Activated T-helper 1 cell treated with anti-CD3 and anti-CD28 coated beads, Interleukin-2, amount 50 U/mL, for 16 hours (primary cell): ENCODE measurements around the gene WNT5A.
"Not testable (repeated sequence)": the region's sequence is repeated elsewhere in the genome, so short reads cannot be mapped to it uniquely, and the experiment has no call there.

ENCODE experiments used
- DNase-seq, 2 donors: peaks; one replicate each; pipeline ENCODE4 v3.0.0-alpha.2; 2020; ENCODE audit warnings: low read depth in 1 of 2, low spot score in 1 of 2

Gene WNT5A

DNA sequence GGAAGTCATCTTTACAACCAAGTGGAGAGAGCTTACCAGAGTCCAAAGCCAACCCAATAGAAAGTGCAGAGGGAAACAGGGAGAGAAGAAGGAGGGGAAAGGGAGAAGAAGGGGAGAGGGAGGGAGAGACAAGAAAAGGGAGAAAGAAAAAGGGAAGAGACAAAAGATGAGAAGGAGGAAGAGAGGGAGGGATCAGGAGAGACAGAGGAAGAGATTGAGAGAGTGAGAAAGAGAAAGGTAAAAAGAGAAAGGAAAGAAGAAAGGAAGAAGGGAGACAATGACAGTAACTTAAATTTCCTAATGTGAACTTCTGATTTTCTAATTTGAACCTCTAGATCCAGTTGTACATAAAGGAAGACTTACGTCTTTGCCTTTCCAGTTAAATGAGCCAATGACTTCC lies 20.7 kb upstream of the WNT5A start:
- DNase-seq, result no peak

DNA sequence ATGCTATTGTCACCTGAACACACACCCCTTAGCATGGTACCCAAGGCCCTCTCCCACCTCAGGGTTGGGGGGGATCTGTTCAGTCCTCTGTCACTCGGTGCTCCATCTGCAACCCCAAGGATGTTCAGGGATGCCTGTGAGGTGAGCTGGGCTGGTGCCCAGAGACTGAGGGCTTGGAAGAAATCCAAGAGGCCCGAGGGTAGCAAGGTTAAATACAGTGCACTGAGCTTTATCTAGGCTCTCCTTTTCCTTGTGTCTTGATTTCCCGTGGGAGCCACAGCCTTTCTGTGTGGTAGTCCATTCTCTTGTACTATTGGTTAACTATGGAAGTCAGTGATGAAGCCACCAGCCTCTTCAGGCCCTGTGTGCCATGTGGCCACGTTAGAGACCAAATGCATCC lies 18.7 kb upstream of the WNT5A start:
- no peak for DNase-seq

DNA sequence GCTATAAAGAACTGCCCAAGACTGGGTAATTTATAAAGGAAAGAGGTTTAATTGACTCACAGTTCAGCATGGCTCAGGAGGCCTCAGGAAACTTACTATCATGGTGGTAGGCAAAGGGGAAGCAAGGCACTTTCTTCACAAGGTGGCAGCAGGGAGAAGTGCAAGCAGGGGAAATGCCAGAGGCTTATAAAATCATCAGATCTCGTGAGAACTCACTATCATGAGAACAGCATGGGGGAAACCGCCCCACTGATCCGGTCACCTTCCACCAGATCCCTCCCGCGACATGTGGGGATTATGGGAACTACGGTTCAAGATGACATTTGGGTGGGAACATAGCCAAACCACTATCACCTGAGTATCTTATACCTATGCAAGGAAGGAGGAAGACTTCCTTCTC lies 18.0 kb upstream of the WNT5A start:
- DNase-seq, result not testable (repeated sequence)

DNA sequence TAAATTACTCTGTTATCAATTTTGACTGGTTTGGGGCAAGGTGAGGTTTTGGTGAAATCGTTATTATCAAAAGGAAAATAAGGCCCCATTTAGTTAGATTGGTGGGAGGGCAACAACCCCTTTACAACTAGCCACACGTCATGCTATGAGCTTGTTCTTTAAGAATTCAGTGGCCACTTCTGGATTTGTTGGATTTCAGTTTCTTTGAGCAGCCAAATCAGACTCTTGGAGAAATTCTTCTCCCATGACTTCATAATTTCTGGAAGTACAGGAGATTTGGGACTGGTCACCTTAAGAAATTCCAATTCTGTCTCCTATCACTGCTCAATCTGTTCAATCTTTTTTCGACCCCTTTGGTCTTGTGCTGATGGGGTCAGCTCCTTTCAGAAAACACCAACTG lies 14.8 kb upstream of the WNT5A start:
- no peak for DNase-seq

DNA sequence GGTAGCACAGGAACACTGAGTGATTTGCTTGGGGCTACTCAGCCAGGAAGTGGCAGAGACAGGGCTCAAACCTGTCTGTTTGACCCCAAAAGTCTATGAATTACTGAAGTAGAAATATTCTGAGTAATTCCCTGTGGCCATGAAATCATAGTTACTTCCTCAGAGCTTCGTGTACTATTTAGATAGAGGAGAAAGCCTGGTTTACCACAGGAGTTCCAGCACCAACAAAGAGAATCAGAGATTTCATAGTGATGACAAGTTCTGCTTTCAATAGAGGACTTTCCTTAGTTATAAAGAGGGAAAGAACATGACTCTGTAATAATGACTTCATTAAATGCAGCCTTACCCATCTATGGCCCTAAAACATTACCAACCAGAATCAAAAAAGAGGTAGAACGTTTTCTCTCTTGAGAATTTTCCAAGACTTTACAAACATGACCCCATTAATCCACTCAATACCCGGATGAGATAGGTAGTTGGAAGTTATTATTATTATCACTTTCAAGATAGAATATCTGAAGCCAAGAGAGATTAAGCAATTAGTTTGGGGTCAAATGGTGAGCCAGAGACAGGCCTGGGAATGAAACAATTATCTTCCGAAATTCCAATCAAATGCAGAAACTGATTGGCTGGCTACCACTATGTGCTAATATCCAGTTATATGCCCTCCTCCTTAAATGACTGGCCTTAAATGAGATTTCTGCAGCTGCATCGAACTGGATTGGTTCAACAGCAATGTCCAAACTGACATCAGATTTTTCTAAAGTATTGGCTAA lies 13.6 kb upstream of the WNT5A start:
- DNase-seq, result no peak

DNA sequence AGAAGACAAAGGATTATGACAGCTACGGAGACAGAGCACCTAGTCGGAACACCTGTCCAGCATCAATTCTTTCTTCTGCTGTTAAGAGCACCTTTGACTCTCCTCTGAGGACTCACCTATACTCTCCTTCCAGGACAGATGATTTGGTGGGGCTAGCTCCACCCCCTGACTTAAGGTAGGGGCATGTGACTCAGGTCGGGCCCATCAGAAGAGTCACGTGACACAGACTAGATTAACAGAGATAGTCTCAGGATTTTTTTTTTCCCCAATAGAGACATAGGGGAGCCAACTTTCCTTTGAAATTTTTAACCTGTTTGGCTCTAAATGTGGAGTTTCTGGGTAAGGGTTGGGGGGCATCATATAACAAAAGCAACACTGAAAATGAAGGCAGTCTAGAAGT lies 11.4 kb upstream of the WNT5A start:
- no peak for DNase-seq

DNA sequence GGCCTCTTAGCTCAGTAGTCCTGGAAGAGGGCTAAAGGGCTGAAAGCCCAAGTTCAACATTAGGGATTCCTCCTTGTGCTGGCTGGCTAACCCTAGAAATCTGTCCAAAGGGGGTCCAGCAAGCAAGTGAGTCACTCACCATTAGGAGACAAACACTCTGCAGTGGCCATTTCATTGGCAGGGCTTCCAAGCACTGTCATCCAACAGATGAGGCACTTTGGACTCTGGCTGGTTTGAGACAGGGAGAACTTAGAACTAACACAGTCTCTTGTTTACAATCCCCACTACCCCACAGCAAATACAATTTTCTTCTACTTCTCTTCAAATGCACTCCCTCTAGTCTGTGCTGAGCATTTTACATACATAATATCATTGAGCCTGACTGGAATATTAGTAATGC lies 10.1 kb upstream of the WNT5A start:
- no peak for DNase-seq

DNA sequence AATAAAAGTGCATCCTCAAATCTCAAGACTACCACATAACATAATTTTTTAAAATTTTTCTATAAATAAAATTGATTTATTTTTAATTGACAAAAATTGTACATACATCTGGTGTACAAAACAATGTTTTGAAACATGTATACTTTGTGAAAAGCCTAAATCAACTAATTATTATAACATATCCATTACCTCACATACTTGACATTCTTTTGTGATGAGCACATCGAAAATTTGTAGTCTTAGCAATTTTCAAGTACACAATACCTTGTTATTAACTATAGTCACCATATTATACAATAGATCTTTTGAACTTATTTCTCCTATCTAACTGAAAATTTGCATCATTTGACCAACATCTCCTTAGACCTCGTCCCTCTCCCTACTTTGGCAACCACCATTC lies 7.9 kb upstream of the WNT5A start:
- DNase-seq, result no peak

DNA sequence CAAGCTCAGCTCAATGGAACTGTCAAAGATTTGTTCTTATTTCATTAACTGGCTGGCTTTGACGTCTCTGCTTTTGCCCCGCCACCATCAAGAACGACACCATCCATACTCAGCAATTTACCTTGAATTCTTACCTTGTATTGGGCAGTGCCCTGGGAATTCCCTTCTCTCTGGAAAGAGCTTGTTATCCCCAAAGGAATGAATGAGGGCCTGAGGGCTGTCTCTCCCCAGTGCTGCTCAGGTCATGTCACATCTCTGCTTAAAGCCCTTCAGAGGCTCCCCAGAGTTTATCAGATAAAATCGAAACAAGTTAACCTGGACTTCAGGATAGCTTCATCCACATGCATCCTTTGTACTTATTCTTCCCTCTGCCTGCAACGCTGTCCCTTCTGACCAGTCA lies 5.9 kb upstream of the WNT5A start:
- DNase-seq, result no peak

DNA sequence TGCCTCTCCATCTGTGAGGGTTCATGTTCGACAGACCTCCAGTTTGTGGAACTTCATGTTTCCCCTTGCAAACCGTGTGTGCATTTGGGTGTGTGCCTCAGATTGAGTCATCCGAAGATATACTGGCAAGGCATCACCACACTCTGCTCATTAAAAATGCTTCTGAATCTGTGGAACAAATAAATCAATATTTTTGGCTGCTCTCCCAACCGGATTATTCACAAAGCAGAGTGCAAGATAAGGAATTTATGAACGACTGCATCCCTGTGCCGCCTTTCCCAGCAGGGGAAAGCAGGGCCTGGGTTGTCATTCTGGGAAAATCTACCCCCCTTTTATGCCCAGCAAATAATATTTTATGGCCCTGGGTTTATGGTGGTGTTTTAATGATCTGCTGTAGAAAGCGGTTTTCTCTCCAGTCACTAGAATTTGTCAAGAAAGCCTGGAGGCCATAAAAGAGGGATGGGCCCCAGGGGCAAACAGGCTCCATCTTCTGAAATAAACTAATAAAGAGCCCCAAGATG lies 4.2 kb upstream of the WNT5A start:
- no peak for DNase-seq

DNA sequence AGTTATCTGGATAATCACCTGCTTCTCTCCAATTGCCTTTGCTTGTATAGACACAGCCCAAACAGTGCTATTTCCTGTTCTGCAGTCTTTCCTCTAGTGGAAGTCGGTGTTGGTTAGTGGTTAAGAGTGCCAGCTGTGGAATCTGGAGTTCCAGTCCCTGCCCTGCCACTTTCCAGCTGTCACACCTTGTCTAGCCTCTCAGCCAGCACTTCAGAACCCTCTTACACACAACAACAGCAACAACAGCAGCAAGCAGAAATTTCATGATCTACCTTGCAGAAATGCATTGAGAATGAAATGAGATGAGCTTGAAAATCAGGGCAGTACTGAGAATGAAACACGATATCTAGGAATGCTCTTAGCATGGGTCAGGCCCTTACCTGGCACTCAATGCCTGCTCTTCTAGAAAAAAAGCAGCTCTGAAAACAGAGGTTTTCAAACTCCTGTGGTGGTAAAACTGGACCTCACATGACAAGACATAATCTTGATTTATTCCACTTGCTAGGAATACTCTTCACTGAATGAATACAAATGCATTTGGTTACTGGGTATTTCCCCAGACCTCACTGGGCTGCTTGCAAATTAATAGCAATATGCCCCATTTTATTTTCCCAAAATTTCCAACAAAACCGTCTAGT lies 3.3 kb upstream of the WNT5A start:
- no peak for DNase-seq

DNA sequence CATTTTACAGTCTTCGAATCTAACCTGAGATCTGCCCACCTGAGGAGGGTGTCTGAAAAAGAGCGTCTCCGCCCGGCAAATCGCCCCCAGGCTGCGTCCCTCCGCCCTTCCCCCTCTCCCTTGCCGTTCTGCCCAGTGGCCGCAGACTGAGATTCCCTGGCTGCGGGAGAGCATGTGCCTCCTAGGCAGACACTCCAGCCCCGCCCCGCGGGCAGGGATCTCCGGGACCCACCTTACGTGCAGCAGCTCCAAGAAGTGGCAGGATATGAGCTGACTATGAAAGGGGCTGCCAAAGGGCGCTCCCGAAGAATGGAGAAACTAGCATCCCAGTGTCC lies 2.7 kb upstream of the WNT5A start:
- DNase-seq, result no peak

DNA sequence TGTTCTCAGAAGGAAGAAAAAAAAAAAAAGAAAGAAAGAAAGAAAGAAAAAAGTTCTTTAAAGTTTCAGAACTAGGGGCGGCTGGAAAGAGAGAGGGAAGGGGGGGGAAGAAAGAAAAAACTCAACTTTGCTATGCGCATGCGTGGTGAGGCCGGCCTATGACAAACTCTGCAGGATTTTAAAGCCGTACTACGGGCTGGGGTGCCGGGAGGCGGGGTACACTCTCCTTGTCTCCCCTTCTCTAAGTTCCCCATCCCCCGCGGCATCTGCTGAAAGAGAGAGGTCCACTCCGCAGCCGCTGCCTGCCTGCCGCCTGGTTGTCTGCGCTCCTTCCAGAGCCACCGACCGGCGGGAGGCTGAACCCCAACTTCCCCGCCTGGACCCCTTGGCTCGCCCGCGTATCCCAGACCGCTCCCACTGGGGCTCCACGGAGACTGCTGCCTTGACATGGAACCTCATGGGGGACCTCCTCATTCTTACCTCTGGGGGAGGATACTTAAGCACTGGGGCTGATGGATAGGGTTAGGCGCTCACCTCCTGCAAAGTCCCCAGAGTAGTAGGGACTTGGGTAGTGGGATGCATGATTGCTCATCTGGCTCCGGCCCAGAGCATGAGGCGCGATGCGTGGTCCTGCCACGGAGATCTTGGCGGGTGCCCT lies 1.4 kb upstream of the WNT5A start:
- DNase-seq, result no peak

DNA sequence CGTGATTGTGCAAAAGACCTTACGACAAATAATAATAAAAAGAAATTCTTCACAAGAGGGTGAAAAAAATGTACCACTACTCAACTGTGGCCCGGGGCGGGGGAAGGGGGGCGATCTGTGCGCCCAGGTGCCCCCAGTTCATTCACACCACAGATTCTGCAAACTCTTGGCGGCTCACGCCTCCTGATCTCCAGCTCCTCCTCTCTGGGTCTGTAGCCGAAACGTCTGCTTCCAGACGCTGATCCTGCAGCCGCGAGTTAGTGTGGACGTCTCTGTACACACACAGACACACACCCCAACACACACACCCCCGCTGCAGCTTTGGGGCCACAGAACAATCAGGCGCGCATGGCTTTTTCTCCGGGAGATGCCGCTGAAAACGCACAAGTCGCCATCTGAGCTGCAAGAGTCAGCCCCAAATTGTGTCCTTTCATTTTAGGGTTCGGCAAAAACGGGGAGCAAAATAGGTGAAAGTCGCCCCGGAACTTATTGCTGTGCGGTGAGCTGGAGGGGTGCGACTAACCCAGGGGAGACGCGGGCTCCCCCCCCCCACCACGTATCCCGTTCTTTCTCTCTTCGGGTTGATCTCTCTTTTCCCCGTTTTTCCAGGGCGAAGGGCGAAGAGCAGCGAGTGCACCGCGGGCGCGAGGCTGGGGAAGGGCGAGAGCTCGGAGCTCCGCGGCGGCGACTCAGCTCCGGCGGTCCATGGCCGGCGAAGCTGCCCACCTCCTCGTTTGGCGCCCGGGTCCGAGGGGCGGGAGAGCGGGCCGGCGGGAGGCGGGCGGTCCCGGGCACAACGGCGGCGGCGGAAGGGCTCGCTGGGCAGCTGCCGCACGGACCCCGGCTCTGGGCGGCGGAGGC lies 505 bp upstream of the WNT5A start:
- DNase-seq, result no peak

DNA sequence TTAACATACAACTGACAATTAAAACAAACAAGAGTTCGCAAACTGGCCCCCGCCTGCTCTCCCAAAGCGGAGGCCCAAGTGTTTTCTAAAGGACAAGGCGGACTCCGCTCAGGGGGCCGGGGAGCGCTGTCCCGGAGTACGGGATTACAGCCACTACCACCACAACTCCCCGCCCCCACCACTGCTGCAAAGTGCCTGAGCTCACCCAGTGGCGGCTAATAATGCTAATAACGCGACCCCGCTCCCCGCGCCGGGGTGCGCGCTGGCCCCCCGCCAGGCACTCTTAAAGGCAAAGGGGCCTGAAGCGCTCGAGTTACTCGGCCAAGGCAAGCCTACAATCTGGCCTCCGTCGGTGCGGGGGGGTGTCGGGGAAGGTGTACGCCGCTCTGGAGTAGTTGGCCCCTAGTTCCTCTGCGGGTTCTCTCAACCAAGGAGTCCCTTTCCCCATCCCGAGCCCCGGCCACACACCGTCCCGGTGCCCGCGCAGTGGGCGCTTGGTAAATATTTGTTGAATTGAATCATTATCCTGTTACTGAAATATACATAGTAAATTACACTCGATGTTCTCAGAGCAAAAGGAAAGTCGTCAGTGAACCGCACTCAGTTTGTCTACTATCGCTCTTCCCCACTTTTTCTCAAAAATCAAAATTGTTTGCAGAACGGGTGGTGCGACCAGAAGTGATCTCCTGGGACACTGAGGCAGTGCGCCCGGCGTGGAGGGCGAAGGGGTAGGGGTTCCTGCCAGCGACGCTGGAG lies 827 bp downstream of the WNT5A start:
- DNase-seq, result no peak

DNA sequence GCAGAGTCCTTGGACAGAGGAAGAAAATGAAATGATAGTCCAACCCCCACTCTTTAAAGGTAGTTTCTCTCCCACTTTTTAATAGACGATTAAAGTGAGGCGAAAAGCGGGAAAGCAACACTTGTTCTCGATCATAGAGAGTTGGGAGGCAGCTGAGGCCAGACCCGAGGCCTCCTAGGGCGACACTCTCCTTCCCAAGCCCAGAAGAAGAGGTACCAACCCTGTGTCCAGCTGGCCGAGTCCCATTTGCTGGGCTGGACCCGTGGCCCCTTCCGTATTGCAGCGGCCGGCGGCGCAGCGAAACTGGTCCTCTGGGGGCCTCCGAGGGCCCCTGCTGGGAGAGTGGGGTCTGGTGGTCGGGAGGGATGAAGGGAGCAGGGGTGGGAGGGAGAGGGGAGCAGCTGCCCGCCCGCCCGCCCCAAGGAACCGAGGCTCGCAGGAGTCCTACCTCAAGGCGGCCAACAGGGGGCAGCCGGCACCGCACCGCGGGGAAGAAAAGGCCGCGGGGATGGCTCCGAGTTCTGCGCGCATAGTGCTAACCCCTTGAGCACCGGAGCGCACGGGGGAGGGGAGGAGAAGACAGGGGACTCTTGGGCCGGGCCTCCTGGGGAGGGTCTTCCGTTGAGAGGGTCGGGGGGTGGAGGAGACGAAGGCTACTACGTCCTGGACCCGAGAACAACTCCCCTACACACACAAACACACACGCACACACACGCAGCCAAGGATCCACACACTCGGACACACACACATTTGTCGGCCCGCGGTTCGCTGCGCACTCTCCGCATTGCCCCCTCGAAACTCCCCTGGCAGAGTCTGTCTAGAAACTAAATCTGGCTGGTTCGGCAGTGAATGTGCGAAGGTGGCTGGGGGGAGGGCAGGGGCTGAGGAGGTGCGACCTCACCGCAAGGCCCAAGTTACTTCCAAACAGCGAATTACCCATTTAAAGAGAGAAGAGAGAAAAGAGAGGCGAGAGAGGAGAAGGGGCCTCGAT lies 2.0 kb downstream of the WNT5A start:
- no peak for DNase-seq

DNA sequence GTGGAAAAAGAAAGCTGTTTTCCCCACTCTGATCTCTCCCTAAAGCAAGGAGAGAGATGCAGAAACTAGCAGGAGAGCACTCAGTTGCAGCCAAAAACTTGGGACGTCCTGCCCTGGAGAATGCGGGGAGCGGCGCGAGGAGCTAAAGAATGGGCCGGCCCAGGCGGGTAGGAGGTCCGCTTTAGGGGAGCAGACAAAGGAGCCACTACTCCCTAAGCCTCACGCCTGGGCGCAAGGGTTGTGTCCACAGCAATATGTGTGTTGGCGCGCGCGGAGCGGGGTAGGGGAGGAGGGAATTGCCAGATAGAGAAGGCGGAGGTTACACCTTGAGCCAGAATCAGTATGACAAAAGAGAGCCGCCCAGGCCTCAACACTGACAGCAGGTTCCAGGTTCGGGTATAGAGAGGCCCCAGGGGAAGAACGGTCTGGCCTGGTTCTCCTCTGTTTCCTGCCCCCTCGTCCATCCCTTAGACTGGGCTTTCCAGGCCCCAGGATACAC lies 2.9 kb downstream of the WNT5A start:
- DNase-seq, result no peak

DNA sequence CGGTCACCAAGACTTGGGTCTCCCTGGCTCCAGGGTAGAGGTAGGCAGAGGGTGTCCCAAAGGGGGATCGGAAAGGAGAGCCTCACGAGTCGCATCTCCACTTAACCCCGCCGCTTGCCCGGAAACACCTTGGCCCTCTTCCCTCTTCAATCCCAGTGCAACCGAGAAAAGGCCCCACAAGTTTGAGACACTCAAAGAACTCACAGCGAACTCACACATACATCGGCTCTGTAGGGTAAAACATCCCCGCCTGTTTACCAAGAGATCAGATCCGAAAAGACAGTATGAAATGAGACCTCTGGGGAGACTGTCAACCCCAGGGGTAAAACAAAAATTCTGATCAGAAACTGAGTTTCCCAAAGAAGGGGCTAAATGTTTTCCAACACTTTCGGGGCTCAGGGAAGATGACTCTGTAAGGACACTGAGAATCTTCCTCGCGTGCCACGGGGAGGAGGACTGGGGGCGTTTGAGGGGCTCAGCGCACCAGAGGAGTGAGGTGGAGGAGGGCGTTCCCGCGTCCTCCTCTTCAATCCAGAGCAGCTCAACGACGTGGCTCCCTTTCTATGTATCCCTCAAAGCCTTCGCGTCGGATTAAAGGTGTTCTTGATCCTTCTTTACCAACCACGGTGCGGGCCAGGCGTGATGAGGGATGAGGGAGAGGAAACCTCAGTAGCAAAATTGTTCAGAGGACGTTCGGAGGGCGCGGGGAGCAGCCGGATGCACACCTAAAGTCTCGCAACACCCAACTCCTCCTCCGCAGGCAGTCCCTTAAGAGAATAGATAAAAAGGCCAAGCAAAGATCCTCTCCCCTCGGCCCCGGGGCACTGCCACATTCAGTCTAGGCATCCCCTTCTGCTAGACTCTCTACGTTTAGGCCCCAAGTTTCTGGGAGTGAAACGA lies 3.7 kb downstream of the WNT5A start:
- no peak for DNase-seq
